ENCODE measurements around the gene MCM3AP.
A peak's percentile ranks its signal among the peaks of the same experiment; 100 is the strongest.
"Not testable (repeated sequence)": the region's sequence is repeated elsewhere in the genome, so short reads cannot be mapped to it uniquely, and the experiment has no call there.

The MCM3AP gene

GRCh38 chr21:46229133-46229922, 56.1 kb downstream of the MCM3AP start:
- peak overlapping the region; percentile 81 for H3K4me3 ChIP-seq (ENCODE audit: low read length)
- no peak for TF ChIP-seq ZNF274 (IDR thresholded peaks at IDR 0.05; ENCODE audit: low read depth, low read length)

GRCh38 chr21:46228345-46229051, 56.9 kb downstream of the MCM3AP start, which contains the start of gene LSS:
Gene LSS (minus strand): TSS chr21:46228774. CDS start chr21:46228745, 29 bp downstream.
- TF ChIP-seq ZNF274 (IDR thresholded peaks at IDR 0.05; ENCODE audit: low read depth, low read length), result no peak
- peak within 1 kb of the TSS; percentile 96 for H3K4me3 ChIP-seq (ENCODE audit: low read length)

GRCh38 chr21:46227811-46228344, 57.5 kb downstream of the MCM3AP start:
- no peak for TF ChIP-seq ZNF274 (IDR thresholded peaks at IDR 0.05; ENCODE audit: low read depth, low read length)

GRCh38 chr21:46226920-46227599, 58.4 kb downstream of the MCM3AP start:
- TF ChIP-seq ZNF274 (IDR thresholded peaks at IDR 0.05; ENCODE audit: low read depth, low read length), result no peak
- H3K4me3 ChIP-seq (ENCODE audit: low read length), result peak overlapping the region; percentile 96

More at GRCh38 chr21:46227811-46228344, 57.5 kb downstream of the MCM3AP start:
- peak overlapping the region; percentile 96 for H3K4me3 ChIP-seq (ENCODE audit: low read length)

GRCh38 chr21:46226146-46226545, 59.3 kb downstream of the MCM3AP start:
- no peak overlapping the region for H3K4me3 ChIP-seq (ENCODE audit: low read length)
- TF ChIP-seq ZNF274 (IDR thresholded peaks at IDR 0.05; ENCODE audit: low read depth, low read length), result no peak

GRCh38 chr21:46223661-46224060, 61.8 kb downstream of the MCM3AP start:
- H3K4me3 ChIP-seq (ENCODE audit: low read length), result not testable (repeated sequence)

- no peak for TF ChIP-seq ZNF274 (IDR thresholded peaks at IDR 0.05; ENCODE audit: low read depth, low read length)
- no peak overlapping the region for H3K4me3 ChIP-seq (ENCODE audit: low read length)
Observed at GRCh38 chr21:46223217-46223616, 62.2 kb downstream of the MCM3AP start.

- TF ChIP-seq ZNF274 (IDR thresholded peaks at IDR 0.05; ENCODE audit: low read depth, low read length), result no peak
Observed at GRCh38 chr21:46222436-46223116, 62.8 kb downstream of the MCM3AP start.

GRCh38 chr21:46221664-46222435, 63.6 kb downstream of the MCM3AP start:
- no peak overlapping the region for H3K4me3 ChIP-seq (ENCODE audit: low read length)
- no peak for TF ChIP-seq ZNF274 (IDR thresholded peaks at IDR 0.05; ENCODE audit: low read depth, low read length)

More at GRCh38 chr21:46222436-46223116, 62.8 kb downstream of the MCM3AP start:
- H3K4me3 ChIP-seq (ENCODE audit: low read length), result no peak overlapping the region

GRCh38 chr21:46220847-46221246, 64.6 kb downstream of the MCM3AP start:
- TF ChIP-seq ZNF274 (IDR thresholded peaks at IDR 0.05; ENCODE audit: low read depth, low read length), result no peak
- no peak overlapping the region for H3K4me3 ChIP-seq (ENCODE audit: low read length)

GRCh38 chr21:46220275-46220810, 65.1 kb downstream of the MCM3AP start:
- no peak for TF ChIP-seq ZNF274 (IDR thresholded peaks at IDR 0.05; ENCODE audit: low read depth, low read length)
- H3K4me3 ChIP-seq (ENCODE audit: low read length), result no peak overlapping the region

GRCh38 chr21:46219591-46220239, 65.7 kb downstream of the MCM3AP start:
- no peak overlapping the region for H3K4me3 ChIP-seq (ENCODE audit: low read length)
- no peak for TF ChIP-seq ZNF274 (IDR thresholded peaks at IDR 0.05; ENCODE audit: low read depth, low read length)
